Ureter (tissue), 1 donor: Measurements from ENCODE around the gene MYOD1. TPM values are rescaled to one million over a fixed set of nuclear protein-coding genes. Genes with fewer than 3 reads are reported as not detected.
A peak's percentile ranks its signal among the peaks of the same experiment; 100 is the strongest.

Experiments used
- DNase-seq: peaks from one replicate; pipeline ENCODE4 v3.0.0-alpha.2; 2020; ENCODE audit warnings: low spot score
- total RNA-seq: library from RNA; stranded (reverse); gene quantifications from one replicate; pipeline ENCODE4 v1.2.4, GENCODE V29; 2023
- donor health status: DM: yes; HTN: yes; CAD: no.

Gene MYOD1
- total RNA-seq, 1 donor from 2014 or later, result not detected

- DNase-seq, result peak; percentile 73
These were observed 15.8 kb downstream of the MYOD1 start for GRCh38 chr11:17734986-17735817.

GRCh38 chr11:17735818-17736578, 16.6 kb downstream of the MYOD1 start:
- DNase-seq, result no peak

GRCh38 chr11:17736579-17736893, 17.2 kb downstream of the MYOD1 start:
- DNase-seq, result no peak

- DNase-seq, result no peak
These were observed 17.8 kb downstream of the MYOD1 start for GRCh38 chr11:17736930-17737817.

GRCh38 chr11:17738151-17738973, 19.0 kb downstream of the MYOD1 start:
- DNase-seq, result no peak

GRCh38 chr11:17739945-17740338, 20.6 kb downstream of the MYOD1 start:
- no peak for DNase-seq

GRCh38 chr11:17740649-17741235, 21.4 kb downstream of the MYOD1 start:
- DNase-seq, result no peak

GRCh38 chr11:17741487-17741886, 22.1 kb downstream of the MYOD1 start:
- no peak for DNase-seq

GRCh38 chr11:17742019-17742418, 22.6 kb downstream of the MYOD1 start:
- no peak for DNase-seq

GRCh38 chr11:17743026-17743807, 23.8 kb downstream of the MYOD1 start:
- no peak for DNase-seq

- no peak for DNase-seq
These were observed 24.4 kb downstream of the MYOD1 start for GRCh38 chr11:17743808-17744119.

- no peak for DNase-seq
These were observed 25.0 kb downstream of the MYOD1 start for GRCh38 chr11:17744151-17744940.

- DNase-seq, result no peak
These were observed 25.8 kb downstream of the MYOD1 start for GRCh38 chr11:17745023-17745772.

- no peak for DNase-seq
These were observed 26.7 kb downstream of the MYOD1 start for GRCh38 chr11:17746096-17746495.

- DNase-seq, result no peak
These were observed 28.0 kb downstream of the MYOD1 start for GRCh38 chr11:17747131-17747955.

GRCh38 chr11:17748044-17748443, 28.7 kb downstream of the MYOD1 start:
- DNase-seq, result no peak

GRCh38 chr11:17748761-17749721, 29.7 kb downstream of the MYOD1 start:
- DNase-seq, result no peak
